SK-N-DZ (cell line): ENCODE results near the gene KCNAB2.

Source experiments
- DNase-seq: peaks from one replicate; pipeline ENCODE4 v3.0.0-alpha.2; 2015; ENCODE audit warnings: low spot score

Gene KCNAB2

DNA sequence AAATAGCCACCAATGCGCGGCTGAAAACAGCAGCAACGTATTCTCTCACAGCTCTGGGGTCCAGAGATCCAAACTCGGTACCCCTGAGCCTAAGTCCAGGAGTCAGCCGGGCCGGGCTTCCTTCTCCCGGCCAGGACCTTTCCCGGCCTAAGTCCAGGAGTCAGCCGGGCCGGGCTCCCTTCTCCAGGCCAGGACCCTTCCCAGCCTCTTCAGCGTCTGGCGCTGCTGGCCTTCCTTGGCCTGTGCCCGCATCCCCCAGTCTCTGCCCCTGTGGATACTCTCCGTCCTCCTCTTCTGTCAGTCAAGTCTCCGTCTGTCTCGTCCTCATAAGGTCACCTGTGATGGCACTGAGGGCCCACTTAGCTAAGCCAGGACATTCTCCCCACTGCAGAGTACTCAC, 32.2 kb downstream of the KCNAB2 start:
- no peak for DNase-seq

DNA sequence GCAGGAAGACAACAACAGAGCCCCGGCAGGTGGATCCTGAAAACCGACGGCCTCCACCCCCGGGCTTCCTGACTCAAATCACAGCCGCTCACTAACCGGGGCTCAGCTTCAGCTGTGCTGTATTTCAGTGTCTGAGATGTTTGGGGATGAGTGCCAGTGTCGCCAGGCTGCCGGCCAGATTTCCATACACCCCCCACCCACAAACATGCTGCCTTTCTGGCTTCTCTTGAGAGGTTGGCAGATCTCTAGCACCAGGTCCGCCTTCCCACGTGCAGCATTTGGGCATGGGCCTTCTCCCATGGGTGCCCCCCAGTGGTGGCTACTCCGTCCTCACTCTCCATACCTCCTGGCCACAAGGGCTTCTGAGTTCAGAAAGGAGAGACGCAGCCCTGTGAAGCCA, 34.8 kb downstream of the KCNAB2 start:
- no peak for DNase-seq

DNA sequence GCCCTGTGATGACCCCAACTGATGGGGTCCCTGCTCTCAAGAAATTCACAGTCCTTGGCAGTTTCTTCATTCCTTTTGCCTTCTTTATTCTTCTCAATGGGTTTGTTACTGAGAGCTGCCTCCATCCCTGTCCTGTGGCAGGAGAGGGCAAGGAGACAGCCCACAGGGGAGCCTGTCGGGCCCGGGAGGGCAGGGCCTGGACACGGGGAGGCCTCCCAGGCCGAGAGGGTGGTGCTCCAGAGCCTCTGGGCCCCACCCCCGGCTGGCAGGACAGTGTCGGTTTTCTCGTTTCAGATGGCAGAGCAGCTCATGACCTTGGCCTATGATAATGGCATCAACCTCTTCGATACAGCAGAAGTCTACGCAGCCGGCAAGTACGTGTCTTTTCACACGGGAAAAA, 36.2 kb downstream of the KCNAB2 start:
- no peak for DNase-seq

DNA sequence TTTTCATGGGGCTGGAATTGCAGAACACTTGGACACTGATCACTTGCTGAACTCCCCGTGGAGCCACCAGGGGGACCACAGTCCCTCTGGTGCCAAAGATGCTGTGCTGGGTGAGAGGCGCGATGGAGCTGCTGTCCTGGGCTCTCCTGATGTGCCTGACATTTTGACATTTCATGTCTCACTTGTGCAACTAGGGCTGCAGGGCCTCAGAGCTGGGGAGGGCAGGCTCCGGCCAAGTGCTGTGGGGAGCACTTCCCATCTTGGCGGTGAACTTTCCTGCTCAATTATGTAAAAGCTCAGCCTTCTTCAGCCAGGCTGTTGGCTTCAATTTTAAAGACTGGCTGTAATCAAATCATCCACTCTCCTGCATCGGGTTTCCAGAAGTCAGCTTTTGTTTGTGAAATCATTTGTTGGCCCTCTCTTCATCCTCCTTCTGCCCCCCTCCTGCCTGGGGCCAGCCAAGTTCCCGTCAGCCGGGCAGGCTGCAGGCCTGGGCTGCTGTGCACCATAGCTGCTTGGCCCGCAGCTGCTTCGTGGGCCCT, 36.8 kb downstream of the KCNAB2 start:
- peak; percentile 47 for DNase-seq

- DNase-seq = no peak
Observed at GRCh38 chr1:6083385-6083784, 37.7 kb downstream of the KCNAB2 start.

GRCh38 chr1:6083801-6084446, 38.2 kb downstream of the KCNAB2 start:
- no peak for DNase-seq

DNA sequence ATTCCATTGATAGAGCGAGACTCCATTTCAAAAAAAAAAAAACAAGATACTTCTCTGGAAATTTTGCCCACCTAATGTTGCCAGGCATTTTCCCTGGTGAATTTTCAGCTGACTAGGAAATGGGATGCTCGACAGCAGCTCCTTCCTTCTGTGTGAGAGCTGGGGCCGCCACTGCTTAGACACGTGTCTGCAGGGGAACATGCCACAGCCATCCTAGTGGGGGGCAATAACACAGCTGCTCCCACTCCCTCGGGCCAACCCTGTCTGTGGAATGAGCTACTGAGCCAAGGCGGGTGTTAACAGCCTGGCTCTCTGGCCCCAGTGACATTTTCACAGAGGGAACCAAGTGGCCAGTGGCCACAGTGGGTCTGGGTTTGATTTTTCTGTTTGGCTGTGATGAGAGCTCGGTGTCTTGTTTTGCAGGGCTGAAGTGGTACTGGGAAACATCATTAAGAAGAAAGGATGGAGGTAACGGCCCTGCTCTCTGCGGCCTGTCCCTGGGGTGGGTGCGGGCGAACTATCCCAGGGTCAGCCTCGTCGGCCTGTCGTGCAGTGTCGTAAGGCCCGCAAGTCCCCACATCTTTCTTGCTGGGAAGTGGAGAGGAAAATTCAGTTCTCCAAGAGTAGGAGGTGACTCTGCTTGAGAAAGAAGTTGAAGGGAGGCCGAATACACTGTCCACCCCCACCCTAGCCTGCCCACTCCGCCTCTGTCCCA, 39.2 kb downstream of the KCNAB2 start:
- DNase-seq = no peak

DNA sequence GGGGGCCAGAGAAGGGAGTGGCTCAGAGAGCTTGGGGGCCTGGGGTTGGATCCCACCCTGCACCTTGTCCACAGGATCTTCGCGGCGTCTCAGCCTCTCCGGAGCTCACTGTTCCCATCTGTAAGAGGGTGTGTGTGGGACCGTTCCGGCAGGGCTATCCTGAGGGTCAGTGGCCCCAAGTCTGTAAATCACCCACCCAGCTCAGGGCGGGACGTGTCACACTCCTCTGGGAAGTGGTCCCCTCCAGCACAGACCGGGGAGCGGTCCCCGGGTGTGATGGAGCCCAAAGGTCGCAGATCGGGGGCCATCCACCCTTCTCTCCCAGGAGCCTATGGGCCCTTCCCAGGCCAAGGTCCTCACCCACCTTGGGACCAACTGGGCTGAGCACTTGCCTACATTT, 40.0 kb downstream of the KCNAB2 start:
- no peak for DNase-seq

GRCh38 chr1:6086358-6086757, 40.7 kb downstream of the KCNAB2 start:
- no peak for DNase-seq

- DNase-seq = no peak
Observed at GRCh38 chr1:6086762-6087376, 41.2 kb downstream of the KCNAB2 start.

DNA sequence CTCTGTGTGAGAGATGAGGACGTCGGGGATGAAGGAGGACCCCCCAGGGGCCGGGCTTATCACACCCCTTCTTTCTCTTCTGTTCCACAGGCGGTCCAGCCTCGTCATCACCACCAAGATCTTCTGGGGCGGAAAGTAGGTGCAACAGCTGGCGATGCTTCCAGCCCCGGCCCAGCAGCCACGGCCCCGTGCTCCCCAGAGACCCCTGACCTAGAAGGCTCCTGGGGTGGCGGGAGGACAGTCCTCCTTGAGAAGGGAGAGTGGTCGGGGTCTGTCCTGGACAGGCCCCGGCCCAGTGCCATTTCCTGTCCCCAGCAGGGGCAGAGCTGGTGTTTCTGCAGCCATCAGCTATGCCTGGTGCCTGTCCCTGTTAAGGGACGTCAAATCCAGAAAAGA, 41.7 kb downstream of the KCNAB2 start:
- no peak for DNase-seq

DNA sequence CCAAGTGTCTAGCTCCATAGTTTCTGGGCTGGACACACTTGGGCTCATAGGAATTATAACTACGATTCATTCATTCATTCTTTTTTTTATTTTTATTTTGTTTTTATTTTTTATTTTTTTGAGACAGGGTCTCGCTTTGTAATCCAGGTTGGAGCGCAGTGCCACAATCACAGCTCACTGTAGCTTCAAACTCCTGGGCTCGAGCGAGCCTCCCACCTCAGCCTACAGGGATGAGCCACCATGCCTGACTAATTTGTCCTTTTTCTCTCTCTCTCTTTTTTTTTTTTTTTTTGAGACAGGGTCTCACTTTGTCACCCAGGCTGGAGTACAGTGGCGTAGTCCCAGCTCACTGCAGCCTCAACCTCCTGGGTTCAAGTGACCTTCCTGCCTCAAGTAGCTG, 42.3 kb downstream of the KCNAB2 start:
- DNase-seq = no peak

DNA sequence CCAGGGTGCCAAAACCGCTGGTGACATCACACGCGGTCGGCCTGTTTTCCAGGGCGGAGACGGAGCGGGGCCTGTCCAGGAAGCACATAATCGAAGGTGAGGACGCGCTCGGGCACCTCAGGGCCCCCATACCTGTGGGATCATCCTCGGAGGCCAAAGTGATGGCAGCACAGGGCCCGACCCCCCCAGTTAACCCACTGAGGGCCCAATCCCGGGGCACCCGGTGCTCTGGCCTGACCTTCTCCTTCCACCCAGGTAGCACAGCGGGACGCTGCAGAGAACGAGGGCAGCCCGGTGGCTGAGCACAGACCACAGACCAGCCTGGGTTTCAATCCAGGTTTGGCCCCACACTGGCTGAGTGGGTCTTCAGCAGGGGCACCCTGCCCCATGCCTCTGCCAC, 43.3 kb downstream of the KCNAB2 start:
- no peak for DNase-seq

DNA sequence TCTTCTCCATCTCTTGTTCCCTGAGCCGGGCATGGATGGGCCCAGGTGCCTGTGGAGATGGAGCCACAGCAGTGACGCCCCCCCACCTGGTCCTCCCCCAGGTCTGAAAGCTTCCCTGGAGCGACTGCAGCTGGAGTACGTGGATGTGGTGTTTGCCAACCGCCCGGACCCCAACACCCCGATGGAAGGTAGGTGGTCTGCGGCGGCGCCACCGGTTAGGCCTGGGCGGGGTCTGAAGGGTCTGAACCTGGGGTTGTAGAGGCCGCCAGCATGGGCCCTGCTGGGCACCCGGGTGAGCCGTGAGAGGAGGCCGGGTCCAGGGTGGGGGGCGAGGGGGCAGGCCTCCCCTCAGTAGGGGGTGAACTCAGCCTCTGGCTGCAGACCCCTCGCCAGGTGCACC, 44.6 kb downstream of the KCNAB2 start:
- DNase-seq = no peak

DNA sequence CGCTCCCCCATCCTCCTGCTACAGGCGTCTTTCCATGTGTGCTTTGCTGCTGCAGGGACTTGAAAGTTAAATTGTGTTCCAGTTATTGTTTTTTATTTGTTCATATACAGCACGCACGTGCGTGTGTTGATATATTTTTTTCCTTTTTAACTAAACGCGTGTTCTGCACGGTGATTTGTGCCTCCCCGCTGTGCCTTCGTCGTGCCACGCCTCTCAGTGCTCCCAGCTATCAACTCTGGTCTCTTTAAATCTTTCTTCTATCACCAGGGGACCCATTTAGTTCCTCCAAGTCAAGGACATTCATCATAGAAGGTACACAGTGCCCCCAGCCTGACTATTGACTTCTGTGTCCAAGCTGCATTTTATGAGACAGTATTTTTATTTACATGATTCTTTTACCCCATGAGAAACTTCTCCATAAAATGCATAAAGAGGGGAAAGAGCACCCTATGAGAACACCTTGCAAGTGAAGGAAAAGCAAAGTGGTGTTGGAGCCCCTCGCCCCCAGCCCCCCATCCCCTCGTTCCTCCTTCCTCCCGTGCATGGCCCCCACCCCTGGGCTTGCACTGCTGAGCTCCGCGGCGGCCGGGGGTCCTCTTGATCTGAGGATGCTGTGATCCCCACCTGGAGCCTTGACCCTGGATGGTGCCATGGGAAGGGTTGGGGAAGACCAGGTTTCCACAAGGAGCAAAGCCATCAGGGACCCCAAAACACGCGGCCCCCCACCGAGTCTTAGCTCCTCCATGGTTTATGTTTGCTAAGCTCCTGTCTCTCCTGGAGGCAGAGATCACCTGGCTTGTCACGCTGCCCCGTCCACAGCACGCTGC, 45.5 kb downstream of the KCNAB2 start:
- DNase-seq = no peak

DNA sequence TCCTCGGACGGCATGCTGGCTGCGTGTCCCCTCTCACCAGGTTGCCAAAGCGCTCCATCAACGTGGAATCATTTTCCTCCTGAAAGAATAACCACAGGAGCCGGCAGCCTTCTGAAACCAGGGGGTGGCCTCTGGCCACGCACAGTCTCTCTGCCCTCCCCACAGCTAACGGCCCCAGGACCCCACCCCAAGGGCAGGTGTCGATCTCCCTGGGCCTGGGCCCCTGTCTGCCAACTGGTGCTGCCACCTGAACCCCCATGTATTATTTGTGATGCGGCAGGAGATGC, 46.1 kb downstream of the KCNAB2 start:
- no peak for DNase-seq

DNA sequence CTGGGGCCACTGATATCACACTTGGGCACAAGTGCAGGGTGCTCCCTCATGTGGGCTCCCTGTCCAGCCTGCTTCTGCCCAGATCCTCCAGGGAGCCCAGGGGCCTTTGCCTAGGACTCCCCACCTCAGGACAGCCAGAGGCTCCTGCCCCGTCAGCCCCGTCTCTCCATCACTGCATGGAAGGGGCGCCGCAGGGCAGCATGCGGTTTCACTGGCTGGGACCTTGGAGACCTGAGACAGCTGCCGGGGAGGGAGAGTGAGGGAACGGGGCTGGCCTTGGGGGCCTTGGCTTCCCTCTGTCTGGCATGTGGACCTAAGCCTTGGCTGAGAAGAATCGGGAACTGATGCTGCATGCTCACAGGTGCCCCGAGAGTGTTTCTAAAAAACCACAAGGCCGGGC, 46.5 kb downstream of the KCNAB2 start:
- DNase-seq = no peak

GRCh38 chr1:6093071-6093470, 47.4 kb downstream of the KCNAB2 start:
- no peak for DNase-seq

- DNase-seq = no peak
Observed at GRCh38 chr1:6093611-6094010, 47.9 kb downstream of the KCNAB2 start.

- no peak for DNase-seq
Observed at GRCh38 chr1:6094246-6094645, 48.6 kb downstream of the KCNAB2 start.

- DNase-seq = no peak
Observed at GRCh38 chr1:6094801-6095505, 49.3 kb downstream of the KCNAB2 start.
